IPS-20b (cell line): Measurements from ENCODE around the gene PHLDA3.
A peak's percentile ranks its signal among the peaks of the same experiment; 100 is the strongest.

Source experiments
- H3K27ac ChIP-seq: one replicate; pipeline ENCODE4 v1.5.1; 2013; ENCODE audit warnings: low read length
- H3K27me3 ChIP-seq: 2 replicates; pipeline ENCODE4 v1.6.1; 2013; ENCODE audit warnings: mild to moderate bottlenecking, low read length, inconsistent platforms; ENCODE audit not compliant: insufficient read depth
- H3K36me3 ChIP-seq: 2 replicates; pipeline ENCODE4 v1.6.1; 2013; ENCODE audit warnings: low read depth, mild to moderate bottlenecking, inconsistent platforms, low read length, moderate library complexity; ENCODE audit not compliant: insufficient read depth
- H3K4me1 ChIP-seq: 2 replicates; pipeline ENCODE4 v1.6.1; 2013; ENCODE audit warnings: mild to moderate bottlenecking, control low read depth, inconsistent platforms, low read length, moderate library complexity; ENCODE audit not compliant: insufficient read depth
- H3K4me3 ChIP-seq: 2 replicates; pipeline ENCODE4 v1.5.1; 2013; ENCODE audit warnings: mild to moderate bottlenecking, low read length, inconsistent platforms
- H3K9ac ChIP-seq: 2 replicates; pipeline ENCODE4 v1.6.1; 2013; ENCODE audit warnings: low read depth, mild to moderate bottlenecking, inconsistent platforms, low read length, moderate library complexity
- H3K9me3 ChIP-seq: 2 replicates; pipeline ENCODE4 v1.6.1; 2013; ENCODE audit warnings: mild to moderate bottlenecking, low read depth, low read length, inconsistent platforms; ENCODE audit not compliant: insufficient read depth

The PHLDA3 gene

DNA sequence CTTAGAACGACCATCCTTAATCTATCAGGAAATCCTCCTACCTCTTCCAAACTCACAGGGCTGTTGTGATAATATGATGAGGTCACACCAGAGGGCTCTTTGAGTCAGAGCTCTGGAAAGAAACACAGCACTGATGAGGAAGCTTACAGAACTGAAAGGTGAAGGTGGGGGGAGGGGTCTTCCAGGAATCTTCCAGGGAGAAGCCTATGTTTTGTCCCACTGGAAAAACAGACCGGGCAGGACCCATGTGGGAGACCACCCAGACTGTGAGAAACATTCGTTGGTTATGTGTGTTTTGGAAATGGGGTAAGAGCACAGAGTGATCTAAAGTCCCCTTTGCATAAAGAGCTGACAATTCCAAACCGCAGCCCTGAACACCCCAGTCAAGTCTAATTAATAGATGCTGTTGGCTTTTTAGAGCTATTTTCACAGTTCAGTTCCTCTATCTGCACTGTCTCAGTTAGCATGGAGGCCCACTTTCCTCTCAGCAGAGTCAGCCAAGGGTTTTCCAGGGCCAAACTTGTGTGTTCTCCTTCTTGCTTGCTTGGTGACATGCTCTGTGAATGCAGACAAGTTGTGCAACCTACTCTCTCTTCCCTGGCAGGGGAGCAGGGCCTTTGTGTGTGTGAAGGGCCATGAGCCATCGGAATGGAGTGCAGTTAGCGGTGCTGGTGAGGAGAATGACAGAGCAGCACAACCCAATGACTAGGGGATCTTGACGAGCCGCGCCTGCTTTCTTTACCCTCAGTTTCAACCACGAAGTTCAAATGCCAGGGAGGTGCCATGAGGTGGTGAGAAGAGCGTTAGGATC lies 12.3 kb downstream of the PHLDA3 start:
- Histone ChIP-seq H3K9ac (no peak overlapping the region), H3K27ac (no peak overlapping the region), H3K4me1 (peaks cover 14% of the 10 kb centered on the region)

DNA sequence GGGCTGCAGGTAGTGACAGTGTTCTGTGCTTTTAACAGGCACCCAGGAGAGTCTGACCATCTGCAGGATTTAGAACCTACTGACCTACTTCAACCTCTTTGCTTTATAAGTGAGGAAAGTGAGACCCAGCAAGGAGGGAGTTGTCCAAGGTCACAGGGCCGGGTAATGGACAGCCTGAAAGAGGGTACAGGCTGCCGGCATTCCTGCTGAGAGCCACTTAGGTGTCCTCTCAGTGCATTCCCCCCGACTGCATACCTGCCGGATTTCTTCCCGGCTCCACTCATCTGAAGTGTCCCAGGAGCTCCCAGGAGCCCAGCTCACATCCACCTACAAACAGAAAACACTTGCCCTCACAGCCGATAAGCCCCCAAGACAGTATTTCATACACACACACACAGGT lies 13.9 kb downstream of the PHLDA3 start:
- Histone ChIP-seq H3K9ac (no peak overlapping the region), H3K4me1 (peaks cover 19% of the 10 kb centered on the region), H3K27me3 (no peaks in the 10 kb centered on the region)

More for the DNA sequence above, 12.3 kb downstream of the PHLDA3 start:
- no peaks in the 10 kb centered on the region for H3K36me3 ChIP-seq
- H3K4me3 ChIP-seq, result no peak overlapping the region
- no peaks in the 10 kb centered on the region for H3K27me3 ChIP-seq
- no peaks in the 10 kb centered on the region for H3K9me3 ChIP-seq

DNA sequence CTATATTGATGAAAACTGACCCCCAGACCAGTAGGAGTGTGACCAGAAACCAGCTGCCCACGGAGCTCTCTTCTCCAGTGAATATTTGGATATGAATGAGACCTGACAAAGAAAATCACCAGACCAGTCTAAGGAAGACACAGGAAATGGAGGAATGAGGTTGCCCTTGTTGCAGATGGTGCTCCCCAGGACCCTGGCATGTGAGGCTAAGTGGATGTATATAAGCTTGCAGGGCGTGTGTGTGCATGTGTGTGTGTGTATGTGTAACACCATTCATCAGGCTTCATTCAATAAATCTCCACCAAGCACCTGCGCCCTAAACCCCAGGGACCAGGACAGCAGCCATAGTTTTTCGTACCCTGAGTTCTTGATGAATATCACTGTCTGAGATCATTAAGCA lies 14.4 kb downstream of the PHLDA3 start:
- Histone ChIP-seq H3K27me3 (no peaks in the 10 kb centered on the region), H3K36me3 (no peaks in the 10 kb centered on the region), H3K4me1 (peaks cover 19% of the 10 kb centered on the region), H3K4me3 (no peak overlapping the region), H3K27ac (no peak overlapping the region), H3K9ac (no peak overlapping the region), H3K9me3 (no peaks in the 10 kb centered on the region)

More for the DNA sequence above, 13.9 kb downstream of the PHLDA3 start:
- Histone ChIP-seq H3K4me3 (no peak overlapping the region), H3K9me3 (no peaks in the 10 kb centered on the region), H3K27ac (no peak overlapping the region), H3K36me3 (no peaks in the 10 kb centered on the region)

DNA sequence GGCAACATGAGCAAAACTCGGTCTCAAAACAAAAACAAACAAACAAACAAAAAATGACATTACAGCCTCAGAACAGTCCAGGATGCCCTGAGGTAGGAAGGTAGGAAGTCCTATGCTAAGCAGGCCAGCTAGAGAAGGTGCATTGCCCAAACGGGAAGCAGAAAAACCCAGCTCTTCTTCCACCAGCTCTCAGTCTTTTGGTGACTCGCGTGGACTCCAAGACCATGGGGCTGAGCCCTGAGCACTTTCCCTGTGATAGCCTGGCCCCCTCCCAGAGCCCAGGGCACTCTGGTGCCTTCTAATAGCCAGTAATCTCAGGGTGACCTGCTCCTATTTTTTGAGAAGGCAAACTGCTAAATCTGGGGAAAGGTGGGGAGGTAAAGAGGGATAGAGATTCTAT lies 16.1 kb downstream of the PHLDA3 start:
- Histone ChIP-seq H3K4me1 (peaks cover 23% of the 10 kb centered on the region), H3K9ac (no peak overlapping the region), H3K27me3 (no peaks in the 10 kb centered on the region), H3K36me3 (no peaks in the 10 kb centered on the region), H3K27ac (no peak overlapping the region), H3K4me3 (no peak overlapping the region), H3K9me3 (no peaks in the 10 kb centered on the region)

DNA sequence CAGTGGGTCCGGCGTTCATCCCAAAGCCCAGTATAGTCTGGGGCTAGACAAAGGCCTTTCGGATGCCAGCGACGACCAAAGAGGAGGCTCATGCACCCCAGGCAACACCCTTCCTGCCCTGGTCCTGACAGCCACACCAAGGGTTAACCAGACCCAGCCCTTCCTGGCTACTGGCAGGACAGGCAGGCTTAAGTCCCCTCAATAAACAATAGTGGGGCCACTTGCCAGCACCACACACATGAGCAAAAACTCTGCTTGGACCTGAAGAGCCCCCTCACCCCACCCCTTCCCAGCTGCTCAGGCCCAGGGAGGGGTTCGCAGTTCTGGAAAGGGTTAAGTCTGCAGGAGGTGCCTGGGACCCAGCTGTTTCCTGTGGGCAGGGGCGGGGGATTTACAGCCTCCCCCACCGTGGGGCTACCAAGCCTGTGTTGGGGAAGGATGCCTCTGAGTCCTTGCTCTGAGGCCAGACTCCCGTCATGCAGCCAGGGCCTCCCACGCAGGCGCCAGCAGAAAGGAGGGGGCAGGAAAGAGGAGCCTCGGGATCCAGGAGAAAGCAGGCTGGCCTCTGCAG lies 18.2 kb downstream of the PHLDA3 start:
- Histone ChIP-seq H3K4me1 (peaks cover 10% of the 10 kb centered on the region; the same call in 1 of the 2 replicates), H3K27me3 (no peaks in the 10 kb centered on the region), H3K27ac (no peak overlapping the region), H3K9me3 (no peaks in the 10 kb centered on the region), H3K4me3 (no peak overlapping the region), H3K36me3 (no peaks in the 10 kb centered on the region), H3K9ac (no peak overlapping the region)

DNA sequence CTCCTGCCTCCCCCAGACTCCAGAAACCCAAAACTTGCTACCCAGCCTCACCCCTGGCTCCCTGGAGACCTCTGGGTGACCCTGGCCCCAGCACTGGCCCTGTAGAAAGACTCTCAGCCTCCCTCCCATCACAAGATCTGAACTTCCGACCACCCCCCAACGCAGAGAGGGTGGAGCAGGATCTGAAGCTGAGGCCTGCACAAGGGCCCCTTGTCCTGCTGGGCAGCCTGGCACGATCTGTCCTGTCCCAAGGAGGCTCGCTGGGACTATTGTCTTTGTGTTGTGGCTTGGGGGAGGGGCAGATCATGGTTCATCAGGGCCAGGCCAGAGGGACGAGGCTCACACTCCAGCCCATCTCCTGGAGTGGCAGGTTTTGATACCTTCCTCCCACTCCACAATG lies 20.0 kb downstream of the PHLDA3 start:
- H3K4me3 ChIP-seq, result no peak overlapping the region
- no peak overlapping the region for H3K27ac ChIP-seq
- H3K9ac ChIP-seq, result no peak overlapping the region
- no peaks in the 10 kb centered on the region for H3K36me3 ChIP-seq
- no peaks in the 10 kb centered on the region for H3K9me3 ChIP-seq
- no peaks in the 10 kb centered on the region for H3K27me3 ChIP-seq
- H3K4me1 ChIP-seq, result peaks cover 9% of the 10 kb centered on the region; the same call in 1 of the 2 replicates

DNA sequence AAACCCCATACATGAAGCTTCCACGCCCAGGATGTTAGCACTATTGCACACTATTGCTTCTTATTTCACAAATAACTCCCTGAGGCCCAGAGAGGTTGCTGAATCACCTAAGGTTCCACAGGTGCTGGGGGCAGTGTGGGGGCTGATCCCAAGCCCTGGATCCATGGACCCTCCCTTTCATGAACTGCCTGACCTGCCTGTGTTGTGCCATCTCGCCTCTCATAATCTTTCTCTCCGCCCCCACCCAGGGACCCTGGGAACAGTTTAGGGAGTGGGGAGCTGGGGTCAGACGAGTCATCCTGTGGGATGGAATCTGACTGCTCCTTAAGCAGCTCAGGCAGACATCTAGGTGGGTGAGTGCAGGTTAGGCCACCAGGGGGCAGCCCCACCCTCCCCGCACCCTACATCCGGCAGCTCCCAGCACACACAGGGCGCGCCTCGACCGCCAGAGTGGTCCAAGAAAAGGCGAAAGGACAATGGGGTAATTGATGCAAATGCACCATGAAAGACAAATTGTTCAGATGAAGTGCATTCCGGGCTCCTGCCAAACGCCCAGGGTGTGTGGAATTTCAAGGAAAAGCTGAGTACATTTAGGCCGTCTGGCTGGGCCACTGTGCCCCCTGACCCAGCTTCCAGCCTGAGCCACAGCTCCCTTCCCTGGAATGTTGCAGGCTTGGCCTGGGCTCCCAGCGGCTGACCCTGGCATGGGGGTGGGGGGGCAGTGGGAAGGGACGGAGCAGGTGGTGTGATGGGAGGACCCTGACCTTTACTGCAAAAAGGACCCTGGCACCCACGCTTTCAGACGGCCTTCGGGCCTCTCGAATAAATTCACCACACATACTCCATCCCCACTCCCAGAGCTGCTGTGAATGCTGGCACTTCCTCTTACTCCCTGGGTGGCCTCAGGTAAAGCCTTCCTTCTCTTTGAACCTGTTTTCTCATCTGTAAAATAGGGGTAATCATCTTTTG lies 20.8 kb downstream of the PHLDA3 start:
- Histone ChIP-seq H3K9ac (no peak overlapping the region), H3K27ac (no peak overlapping the region), H3K36me3 (no peaks in the 10 kb centered on the region), H3K27me3 (no peaks in the 10 kb centered on the region), H3K4me3 (peak overlapping the region; percentile 47; the same call in 1 of the 2 replicates), H3K9me3 (no peaks in the 10 kb centered on the region), H3K4me1 (peaks cover 9% of the 10 kb centered on the region; the same call in 1 of the 2 replicates)

DNA sequence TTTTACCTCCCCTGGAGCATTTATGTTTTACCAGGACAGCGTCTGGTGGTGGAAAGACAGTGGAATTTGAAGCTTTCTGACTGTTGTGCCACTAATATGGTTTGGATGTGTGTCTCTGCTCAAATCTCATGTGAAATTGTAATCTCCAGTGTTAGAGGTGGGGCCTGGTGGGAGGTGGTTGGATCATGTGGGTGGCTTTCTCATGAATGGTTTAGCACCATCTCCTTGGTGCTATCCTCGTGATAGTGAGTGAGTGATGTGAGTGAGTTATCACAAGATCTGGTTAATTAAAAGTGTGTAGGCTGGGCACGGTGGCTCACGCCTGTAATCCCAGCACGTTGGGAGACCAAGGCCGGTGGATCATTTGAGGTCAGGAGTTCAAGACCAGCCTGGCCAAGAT lies 23.7 kb downstream of the PHLDA3 start:
- no peaks in the 10 kb centered on the region for H3K36me3 ChIP-seq
- no peak overlapping the region for H3K27ac ChIP-seq
- peaks cover 4% of the 10 kb centered on the region; the same call in 1 of the 2 replicates for H3K9me3 ChIP-seq
- peaks cover 4% of the 10 kb centered on the region; the same call in 1 of the 2 replicates for H3K4me1 ChIP-seq
- no peak overlapping the region for H3K9ac ChIP-seq
- H3K27me3 ChIP-seq, result no peaks in the 10 kb centered on the region
- no peak overlapping the region for H3K4me3 ChIP-seq

DNA sequence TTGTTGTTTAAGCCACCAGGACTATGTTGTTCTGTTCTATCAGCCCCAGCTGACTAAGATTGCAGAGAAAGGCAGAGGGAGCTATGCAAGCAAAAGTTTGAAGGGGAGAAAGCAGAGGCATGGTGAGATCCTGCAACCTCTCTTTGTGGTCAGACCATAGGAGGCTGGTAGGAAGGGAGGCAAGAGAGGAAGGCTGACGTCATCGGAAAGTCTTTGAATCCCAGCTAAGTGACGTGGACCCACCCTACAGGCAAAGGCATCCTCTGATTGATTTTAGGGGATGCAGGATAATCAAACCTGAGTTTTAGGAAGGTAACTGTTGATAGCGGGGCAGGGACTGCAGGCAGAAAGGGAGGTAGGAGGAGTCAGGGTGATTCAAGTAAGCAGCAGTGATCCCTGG lies 24.2 kb downstream of the PHLDA3 start:
- peaks cover 4% of the 10 kb centered on the region; the same call in 1 of the 2 replicates for H3K9me3 ChIP-seq
- no peaks in the 10 kb centered on the region for H3K36me3 ChIP-seq
- no peak overlapping the region for H3K4me3 ChIP-seq
- no peak overlapping the region for H3K27ac ChIP-seq
- no peak overlapping the region for H3K9ac ChIP-seq
- peaks cover 4% of the 10 kb centered on the region; the same call in 1 of the 2 replicates for H3K4me1 ChIP-seq
- no peaks in the 10 kb centered on the region for H3K27me3 ChIP-seq

DNA sequence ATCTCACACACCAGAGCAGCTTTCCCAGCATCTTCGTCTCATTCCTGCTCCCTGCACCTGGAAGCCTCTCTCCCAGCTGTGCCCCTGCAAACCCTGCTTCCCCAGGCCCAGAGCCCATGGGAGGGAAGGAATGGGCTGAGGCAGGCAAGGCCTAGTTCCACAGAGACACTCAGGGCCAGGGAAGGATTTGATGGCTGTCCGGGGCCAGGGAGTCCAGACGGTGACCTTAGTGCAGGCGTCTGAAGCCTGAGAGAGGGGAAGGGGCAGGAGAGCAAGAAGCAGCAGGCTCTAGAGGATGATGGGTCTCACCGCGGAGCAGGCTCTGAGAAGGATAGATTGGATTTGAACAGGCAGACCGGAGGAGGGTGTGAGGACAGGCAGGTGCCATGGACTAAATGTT lies 25.2 kb downstream of the PHLDA3 start:
- no peaks in the 10 kb centered on the region for H3K36me3 ChIP-seq
- peaks cover 2% of the 10 kb centered on the region; the same call in 1 of the 2 replicates for H3K4me1 ChIP-seq
- H3K4me3 ChIP-seq, result no peak overlapping the region
- no peak overlapping the region for H3K27ac ChIP-seq
- H3K27me3 ChIP-seq, result no peaks in the 10 kb centered on the region
- no peak overlapping the region; the same call in 1 of the 2 replicates for H3K9ac ChIP-seq
- H3K9me3 ChIP-seq, result peaks cover 4% of the 10 kb centered on the region; the same call in 1 of the 2 replicates

DNA sequence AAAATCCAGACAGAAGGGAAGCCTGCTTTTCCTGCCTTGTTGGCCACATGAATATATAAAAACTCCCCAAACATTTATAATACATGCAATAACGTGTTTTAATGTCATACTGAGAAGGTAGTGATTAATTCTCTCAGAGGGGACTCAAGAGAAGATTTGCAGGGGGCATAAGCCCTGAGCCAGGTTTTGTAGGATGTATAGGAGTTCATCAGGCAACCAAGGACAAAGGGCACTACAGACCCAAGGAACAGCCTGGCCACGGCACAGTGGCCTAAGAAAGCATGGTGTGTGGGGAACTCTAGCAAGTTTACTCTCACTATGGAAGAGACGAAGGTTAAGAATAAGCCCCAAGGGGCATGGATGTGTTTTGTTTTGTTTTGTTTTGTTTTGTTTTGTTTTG lies 32.0 kb downstream of the PHLDA3 start:
- H3K9me3 ChIP-seq, result peaks cover 4% of the 10 kb centered on the region; the same call in 1 of the 2 replicates
- no peak overlapping the region for H3K27ac ChIP-seq
- no peak overlapping the region for H3K4me3 ChIP-seq
- peaks cover 2% of the 10 kb centered on the region; the same call in 1 of the 2 replicates for H3K4me1 ChIP-seq
- no peaks in the 10 kb centered on the region for H3K36me3 ChIP-seq
- no peaks in the 10 kb centered on the region for H3K27me3 ChIP-seq
- H3K9ac ChIP-seq, result no peak overlapping the region
